HG02678 (cell line): Measurements from ENCODE around the gene ABI1.

Experiments
- ATAC-seq: cut with Tn5 transposase; IDR thresholded peaks from one replicate; pipeline ENCODE4 v1.9.1; 2021; ENCODE audit warnings: mild to moderate bottlenecking, moderate library complexity; ENCODE audit not compliant: unreplicated experiment

Gene ABI1

DNA sequence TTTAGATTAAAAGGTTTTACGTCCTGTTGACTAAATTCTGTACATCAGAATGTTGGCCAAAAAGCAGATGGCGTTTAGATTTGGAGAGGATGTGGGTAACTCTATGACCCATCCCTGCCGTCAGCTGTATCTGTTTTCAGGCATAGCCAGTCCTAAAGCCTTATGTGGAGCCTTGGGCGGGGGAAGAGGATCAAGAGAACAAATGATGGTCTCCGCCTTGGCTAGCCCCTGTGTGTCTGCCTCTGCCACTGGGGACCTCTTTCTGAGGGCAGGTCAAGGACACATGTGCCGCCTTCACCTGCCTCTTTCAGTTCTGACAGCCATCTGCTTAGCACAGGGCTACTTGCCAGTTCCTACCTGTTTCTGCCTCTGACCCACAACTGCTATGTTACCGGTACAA, 139.2 kb downstream of the ABI1 start:
- ATAC-seq = no peak

DNA sequence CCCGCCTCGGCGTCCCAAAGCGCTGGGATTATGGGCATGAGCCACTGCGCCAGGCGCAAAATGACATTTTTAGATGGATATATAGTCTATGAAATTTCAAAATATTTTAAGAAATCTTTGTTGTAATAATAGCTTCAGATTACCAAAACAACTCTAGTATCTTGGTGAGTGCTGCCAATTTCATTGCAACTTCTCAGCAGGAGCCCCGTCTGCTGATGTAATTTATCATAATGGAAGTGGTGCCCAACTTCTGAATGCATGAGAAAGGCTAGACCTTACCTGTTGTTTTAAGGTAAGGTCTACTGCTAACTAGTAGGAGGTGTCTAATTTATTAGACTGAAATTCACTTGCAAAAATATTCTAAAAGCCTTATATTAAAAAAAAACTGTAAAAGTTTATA, 143.3 kb downstream of the ABI1 start:
- ATAC-seq = no peak

DNA sequence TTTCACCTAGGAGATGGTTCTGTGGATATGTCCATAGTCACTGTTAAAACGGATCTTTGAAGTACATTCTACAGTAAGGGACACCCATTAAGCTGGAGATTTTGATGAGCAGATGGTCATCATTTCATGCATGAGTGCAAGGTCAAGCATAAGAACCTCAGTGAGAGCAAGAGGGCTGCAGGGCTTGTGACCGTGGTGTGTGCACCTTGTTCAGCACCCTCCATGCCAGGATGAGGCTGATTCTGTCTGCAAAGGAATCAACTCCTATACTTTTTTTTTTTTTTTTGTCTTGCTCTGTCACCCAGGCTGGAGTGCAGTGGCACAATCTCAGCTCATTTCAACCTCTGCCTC, 145.6 kb downstream of the ABI1 start:
- no peak for ATAC-seq

DNA sequence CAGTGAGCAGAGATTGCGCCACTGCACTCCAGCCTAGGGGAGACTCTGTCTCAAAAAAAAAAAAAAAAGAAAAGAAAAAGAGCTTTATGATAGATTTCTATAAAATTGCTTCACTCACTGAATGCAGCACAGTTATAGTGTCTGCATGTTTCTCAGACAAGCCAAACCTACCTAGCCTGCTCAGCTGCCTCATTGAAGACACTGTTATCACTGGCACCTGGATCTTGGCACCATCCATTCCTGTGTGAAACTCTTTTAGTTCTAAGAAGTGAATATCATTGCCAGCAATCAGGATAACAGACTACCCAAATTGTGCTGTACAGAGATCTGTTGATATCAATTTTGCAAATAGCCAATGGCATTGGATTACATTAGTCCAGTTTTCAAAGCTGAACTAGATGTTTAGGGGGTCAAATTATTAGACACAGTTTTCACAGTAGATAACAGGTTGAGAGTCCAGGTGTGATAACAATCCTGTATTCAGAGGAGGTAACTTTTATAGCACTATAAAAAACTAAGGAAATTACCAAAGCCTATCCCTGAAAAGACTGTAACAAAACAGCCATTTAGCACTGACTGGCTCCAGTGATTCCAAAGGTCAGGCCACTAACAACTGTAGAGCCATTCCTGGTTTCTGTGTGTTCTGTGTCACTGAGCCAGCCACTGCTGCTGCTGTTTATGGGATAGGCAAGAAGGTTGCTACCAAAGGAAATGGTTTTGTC, 146.2 kb downstream of the ABI1 start:
- no peak for ATAC-seq

DNA sequence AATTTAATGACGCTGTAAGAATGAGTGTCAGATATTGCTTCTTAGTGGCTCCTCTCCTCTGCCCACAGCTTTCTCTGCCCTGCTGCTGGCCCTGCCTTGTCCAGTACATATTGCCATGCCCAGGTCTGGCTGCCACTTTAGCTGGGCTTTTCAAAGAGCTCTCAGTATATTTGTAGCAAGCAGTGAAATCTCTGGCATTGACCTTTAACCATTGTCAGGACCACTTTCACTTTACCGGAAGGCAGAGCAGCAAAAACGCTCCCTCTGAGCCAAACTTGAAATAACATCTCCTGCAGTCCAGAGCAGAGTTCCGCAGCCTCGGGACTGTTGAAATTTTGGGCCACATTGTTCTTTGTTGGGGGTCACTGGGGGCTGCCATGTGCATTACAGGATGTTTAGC, 149.4 kb downstream of the ABI1 start:
- no peak for ATAC-seq

DNA sequence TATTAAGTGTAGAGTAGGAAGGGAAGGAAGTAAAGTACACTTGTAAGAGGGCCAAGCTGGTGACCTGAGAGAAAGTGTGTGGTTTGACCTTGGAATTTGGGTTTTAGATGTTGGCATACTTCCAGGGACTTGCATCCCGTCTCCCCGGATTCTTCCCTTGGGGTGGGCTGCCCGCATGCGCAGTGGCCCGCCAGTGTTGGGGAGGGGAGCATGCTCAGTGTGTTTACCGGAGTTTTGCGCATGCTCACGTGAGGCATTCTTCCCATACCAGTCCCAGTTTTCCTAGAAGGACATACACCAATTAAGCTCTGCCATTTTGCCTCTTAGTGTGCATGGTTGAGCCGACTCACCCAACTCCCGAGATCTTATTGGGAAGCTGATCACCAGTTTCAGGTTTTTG, 153.8 kb downstream of the ABI1 start:
- ATAC-seq = no peak

DNA sequence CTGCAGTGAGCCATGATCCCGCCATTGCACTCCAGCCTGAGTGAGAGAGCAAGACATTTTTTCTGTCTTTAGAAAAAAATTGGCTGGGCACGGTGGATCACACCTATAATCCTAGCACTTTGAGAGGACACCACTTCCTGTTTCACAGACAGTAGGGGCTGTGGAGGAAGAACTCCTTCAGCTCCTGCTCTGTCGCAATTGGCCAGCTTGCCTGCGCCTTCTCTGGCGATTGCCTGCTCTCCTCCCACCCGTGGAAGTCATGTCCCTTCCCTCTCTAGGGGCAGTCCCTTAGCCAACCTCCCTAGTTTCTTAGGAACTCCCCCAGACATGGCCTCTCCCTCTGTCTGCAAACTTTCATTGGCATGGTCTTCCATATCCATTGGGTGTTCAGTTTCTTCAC, 154.6 kb downstream of the ABI1 start:
- ATAC-seq = no peak

DNA sequence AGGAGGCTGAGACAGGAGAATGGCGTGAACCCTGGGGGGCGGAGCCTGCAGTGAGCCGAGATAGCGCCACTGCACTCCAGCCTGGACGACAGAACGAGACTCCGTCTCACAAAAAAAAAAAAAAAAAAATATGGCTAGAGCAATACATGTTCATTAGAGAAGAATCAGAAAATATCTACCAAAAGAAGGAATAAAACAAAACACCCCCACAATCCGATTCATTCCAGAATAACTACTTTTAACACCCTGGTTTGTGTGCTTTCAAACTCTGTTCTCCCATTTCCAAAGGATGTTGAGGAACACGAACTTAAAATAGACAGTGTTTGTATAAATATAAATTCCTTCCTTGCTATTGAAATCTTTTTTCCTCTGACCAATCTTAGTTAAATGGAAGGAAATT, 156.8 kb downstream of the ABI1 start:
- no peak for ATAC-seq

DNA sequence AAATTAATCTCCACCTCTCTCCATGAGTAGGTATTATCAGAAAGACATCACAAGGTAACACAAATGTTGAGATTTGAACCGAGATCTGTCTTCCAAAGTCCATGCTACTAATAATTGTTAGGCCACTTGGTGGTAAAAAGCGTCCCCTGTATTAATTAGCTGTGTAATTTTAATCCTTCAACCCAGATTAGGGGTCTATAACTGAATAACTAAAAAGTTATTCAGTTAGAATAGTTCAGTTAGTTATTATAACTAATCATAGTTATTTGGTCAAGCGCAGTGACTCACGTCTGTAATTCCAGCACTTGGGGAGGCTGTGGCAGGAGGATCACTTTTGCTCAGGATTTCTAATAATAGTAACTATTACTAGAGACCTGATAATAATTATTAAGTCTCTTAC, 157.7 kb downstream of the ABI1 start:
- no peak for ATAC-seq

DNA sequence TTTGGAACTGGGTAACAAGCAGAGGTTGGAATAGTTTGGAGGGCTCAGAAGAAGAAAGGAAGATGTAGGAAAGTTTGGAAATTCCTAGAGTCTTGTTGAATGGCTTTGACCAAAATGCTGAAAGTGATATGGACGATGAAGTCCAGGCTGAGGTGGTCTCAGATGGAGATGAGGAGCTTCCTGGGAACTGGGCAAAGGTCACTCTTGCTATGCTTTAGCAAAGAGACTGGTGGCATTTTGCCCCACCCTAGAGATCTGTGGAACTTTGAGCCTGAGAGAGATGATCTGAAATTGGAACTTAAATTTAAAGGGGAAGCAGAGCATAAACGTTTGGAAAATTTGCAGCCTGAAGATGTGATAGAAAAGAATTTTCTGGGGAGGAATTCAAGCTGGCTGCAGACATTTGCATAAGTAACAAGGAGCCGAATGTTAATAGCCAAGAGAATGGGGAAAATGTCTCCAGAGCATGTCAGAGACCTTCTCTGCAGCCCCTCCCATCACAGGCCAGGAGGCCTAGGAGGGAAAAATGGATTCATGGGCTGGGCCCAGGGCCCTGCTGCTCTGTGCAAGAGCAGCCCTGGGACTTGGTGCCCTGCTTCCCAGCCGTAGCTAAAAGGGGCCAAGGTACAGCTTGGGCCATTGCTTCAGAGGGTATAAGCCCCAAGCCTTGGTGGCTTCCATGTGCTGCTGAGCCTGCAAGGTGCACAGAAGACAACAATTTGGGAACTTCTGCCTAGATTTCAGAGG, 159.7 kb downstream of the ABI1 start:
- no peak for ATAC-seq

DNA sequence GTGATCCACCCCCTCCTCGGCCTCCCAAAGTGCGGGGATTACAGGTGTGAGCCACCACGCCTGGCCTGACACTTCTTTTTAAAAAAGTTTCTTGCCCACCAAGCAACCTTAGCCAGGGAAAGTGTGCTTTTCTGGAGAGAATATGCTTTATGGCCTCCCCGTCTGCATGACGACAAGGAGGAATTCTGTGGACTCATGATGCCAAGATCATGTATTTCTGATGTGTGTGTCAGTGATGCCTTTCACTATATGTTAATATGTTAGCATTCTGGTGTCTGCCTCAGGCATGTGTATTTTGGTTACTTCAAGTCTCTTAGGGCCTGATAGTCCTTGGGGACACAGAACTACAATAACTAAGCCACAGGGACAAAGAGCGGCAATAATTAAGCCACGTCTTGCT, 161.1 kb downstream of the ABI1 start:
- no peak for ATAC-seq

DNA sequence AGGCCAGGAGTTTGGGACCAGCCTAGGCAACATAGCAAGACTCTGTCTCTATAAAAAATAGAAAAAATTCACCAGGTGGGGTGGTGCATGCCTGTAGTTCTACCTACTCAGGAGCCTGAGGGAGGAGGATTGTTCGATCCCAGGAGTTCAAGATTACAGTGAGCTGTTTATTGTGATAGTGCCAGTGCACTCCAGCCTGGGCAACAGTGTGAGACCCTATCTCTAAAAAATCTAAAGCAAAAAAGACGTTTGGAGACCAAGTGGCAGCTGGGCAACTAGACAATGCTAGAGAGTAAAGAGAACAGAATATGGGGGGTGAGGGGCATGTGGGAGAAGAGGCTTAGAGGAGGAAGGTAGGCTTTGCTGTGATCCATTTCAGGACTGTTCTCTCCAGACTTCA, 161.8 kb downstream of the ABI1 start:
- ATAC-seq = no peak

DNA sequence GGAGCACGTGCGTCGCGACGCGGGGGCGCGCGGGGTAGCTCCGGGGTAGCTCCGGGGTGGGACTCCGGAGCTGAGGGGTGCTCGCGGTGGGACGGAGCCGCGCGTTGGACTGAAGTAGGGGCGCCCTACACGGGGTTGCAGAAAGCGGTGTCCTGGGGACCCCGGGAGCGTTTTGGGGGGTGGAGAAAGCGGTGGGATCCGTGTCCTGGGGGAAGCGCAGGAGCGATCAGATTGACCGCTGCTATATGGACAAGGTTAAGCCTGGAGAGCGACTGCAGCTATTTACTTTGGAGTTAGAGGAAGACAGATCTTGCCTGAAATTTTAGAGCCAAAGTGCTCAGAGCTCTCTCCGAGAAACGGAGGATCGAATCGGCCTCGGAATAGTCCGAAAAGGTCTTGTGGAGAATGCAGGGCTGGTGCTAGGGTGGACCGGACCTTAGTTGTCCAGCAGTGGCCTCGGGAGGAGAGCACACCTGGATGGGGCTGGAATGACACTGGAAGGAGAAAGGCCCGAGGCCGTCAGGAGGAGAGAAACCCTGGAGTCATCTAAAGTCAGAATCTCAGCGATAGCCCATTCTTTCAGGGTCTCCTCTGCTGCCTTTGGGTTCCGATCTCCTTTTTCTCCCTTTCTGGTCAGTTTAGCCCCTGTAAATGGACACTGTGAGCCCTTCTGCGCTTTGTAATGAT, 162.7 kb downstream of the ABI1 start:
- ATAC-seq = no peak

DNA sequence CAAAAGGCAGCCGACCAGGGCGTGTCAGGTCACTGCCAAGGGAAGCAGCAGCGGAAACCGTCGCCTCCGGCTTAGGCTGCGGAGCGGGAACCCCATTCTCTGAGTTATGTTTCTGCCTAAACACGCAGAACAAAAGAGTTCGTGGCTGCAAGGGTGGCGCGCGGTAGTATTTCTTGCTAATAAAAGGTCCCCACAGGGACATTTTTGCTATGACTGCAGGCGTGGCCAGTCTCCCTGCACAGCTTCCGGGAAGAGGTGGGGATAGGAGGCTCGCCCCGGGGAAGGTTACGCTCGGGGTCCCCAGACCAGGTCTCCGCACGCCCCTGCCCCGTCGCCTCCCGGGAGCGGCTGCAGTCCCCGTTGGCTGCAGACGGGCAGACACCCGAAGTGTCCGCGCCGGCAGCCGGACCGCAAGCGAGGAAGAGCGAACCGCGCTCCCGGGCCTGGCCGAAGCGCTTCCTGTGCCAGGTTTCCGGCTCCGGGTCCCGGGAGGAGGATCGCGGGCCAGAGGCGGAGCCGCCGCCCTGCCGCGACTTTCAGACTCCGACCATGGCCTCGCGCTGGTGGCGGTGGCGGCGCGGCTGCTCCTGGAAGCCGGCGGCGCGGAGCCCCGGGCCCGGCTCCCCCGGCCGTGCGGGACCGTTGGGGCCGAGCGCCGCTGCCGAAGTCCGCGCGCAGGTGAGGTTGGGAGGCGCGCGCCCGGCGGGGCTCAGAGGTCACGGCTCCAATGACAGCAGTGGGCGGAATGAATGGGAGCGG, 163.4 kb downstream of the ABI1 start, which contains the start of gene PDSS1:
TSS of gene PDSS1 (plus strand) at position 539 of the 759 bp plus-strand sequence. CDS start at position 550, 11 bp downstream.
- ATAC-seq = peak; percentile 89

DNA sequence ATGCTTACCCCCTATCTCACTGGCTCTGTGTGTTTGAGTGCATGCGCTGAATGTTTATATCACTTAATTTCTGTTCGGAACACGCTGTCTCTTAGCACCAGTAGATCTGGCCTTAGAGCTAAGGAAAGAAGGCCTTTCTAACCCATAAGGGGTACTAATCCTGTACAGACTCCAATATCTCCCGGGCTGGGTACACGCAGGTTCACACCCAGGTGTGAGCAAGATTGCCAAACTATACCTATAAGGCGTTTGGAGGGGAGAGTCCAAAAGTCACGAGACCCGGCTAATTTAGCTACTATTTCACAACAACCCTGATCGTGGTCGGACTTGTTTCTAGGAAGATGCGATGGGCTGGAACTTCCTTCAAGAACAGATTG, 164.0 kb downstream of the ABI1 start:
- ATAC-seq = peak; percentile 1
